Uterus (tissue), 4 donors: ENCODE results near the gene CCDC170. TPM values are rescaled to one million over a fixed set of nuclear protein-coding genes. Genes with fewer than 3 reads are reported as not detected.
"Not testable (repeated sequence)": the region's sequence is repeated elsewhere in the genome, so short reads cannot be mapped to it uniquely, and the experiment has no call there.

ENCODE experiments used
- DNase-seq, 2 donors: peaks; one replicate each; pipeline ENCODE4 v3.0.0-alpha.2; 2019 to 2020
- H3K27ac ChIP-seq, 2 donors: fragments of 200-600 bp; sonication (generic); 1 replicate in 1 of 2; 2 replicates in 1 of 2; pipeline ENCODE4 v1.5.1; 2016 to 2018
- H3K27me3 ChIP-seq, 2 donors: fragments of 200-600 bp; sonication (generic); one replicate each; pipeline ENCODE4 v1.5.1; 2018 to 2019; ENCODE audit warnings: control low read depth in 1 of 2
- H3K36me3 ChIP-seq, 2 donors: fragments of 200-600 bp; sonication (generic); one replicate each; pipeline ENCODE4 v1.5.1; 2019; ENCODE audit warnings: control low read depth in 1 of 2
- H3K4me1 ChIP-seq, 2 donors: fragments of 200-600 bp; sonication (generic); one replicate each; pipeline ENCODE4 v1.5.1; 2018 to 2019; ENCODE audit warnings: control low read depth in 1 of 2
- H3K4me3 ChIP-seq, 2 donors: fragments of 200-600 bp; sonication (generic); 1 replicate in 1 of 2; 2 replicates in 1 of 2; pipeline ENCODE4 v1.5.1; 2018 to 2019; ENCODE audit warnings: mild to moderate bottlenecking in 1 of 2
- H3K9me3 ChIP-seq, 2 donors: fragments of 200-600 bp; sonication (generic); one replicate each; pipeline ENCODE4 v1.5.1; 2019; ENCODE audit warnings: control low read depth in 1 of 2
- CTCF ChIP-seq, 4 experiments: fragments of 200-600 bp in 2 of 4; fragments of 450-650 bp in 2 of 4; sonication (generic) in 2 of 4; IDR thresholded peaks; one replicate each; pipeline ENCODE4 v1.5.1; 2016 to 2019; ENCODE audit warnings: antibody characterized with exemption in 4 of 4, mild to moderate bottlenecking in 2 of 4, moderate library complexity in 1 of 4
- POLR2A ChIP-seq, 2 donors: fragments of 450-650 bp; IDR thresholded peaks; one replicate each; pipeline ENCODE4 v1.6.1; 2016; ENCODE audit warnings: antibody characterized with exemption in 2 of 2, mild to moderate bottlenecking in 1 of 2, moderate library complexity in 1 of 2
- intact Hi-C: fragments of 100-400 bp; cut with DNase I; formaldehyde crosslinking; loops from one replicate; pipeline ENCODE4 v1.15.1; 2023; ENCODE audit warnings: low total_unique reads
- total RNA-seq, 4 donors: library from RNA; depleted of rRNA in 3 of 4; stranded (reverse); fragments of >200 nt in 3 of 4; gene quantifications; one replicate each; pipeline versions ENCODE4 v1.1.0 to v1.2.4, GENCODE V29; 2014 to 2023
- donor health status: DM: yes; HTN: yes; CAD: no.

The CCDC170 gene
- 10 to 100 TPM in 1 of 4 donors, 1 to 10 TPM in 2, under 1 TPM in 1; 0.29 to 14.2 (median 4.1) TPM for total RNA-seq

GRCh38 chr6:151493804-151494234 lies at the start of gene CCDC170:
TSS of gene CCDC170 (plus strand) at chr6:151494017. CDS start at chr6:151494129, 112 bp downstream.
- H3K4me3 ChIP-seq, result peak within 1 kb of the TSS; percentile 69 to 72
- TF ChIP-seq POLR2A (IDR thresholded peaks at IDR 0.05) (peak in 1 of 2 donors; percentile 36), CTCF (IDR thresholded peaks at IDR 0.05) (no peak)
- no peaks in the 10 kb centered on the region for H3K4me1 ChIP-seq
- no peaks in the 10 kb centered on the region for H3K36me3 ChIP-seq
- H3K9me3 ChIP-seq, result no peaks in the 10 kb centered on the region
- peak within 1 kb of the TSS; percentile 69 to 81 for H3K27ac ChIP-seq
- intact Hi-C loops, result no loop called here
- DNase-seq, result peak in 1 of 2 donors; percentile 50
- H3K27me3 ChIP-seq, result no peaks in the 10 kb centered on the region

GRCh38 chr6:151445482-151445881 lies 48.3 kb upstream of the CCDC170 start:
- TF ChIP-seq POLR2A (IDR thresholded peaks at IDR 0.05) (no peak), CTCF (IDR thresholded peaks at IDR 0.05) (no peak)
- intact Hi-C loops, result no loop called here
- H3K4me3 ChIP-seq, result no peak overlapping the region
- H3K27me3 ChIP-seq, result no peaks in the 10 kb centered on the region
- H3K4me1 ChIP-seq, result peaks cover 6 to 9% of the 10 kb centered on the region in 2 donors
- DNase-seq, result no peak
- peak overlapping the region; percentile 71 to 87 for H3K27ac ChIP-seq
- no peaks in the 10 kb centered on the region for H3K36me3 ChIP-seq
- no peaks in the 10 kb centered on the region for H3K9me3 ChIP-seq

- TF ChIP-seq CTCF (IDR thresholded peaks at IDR 0.05) (no peak), POLR2A (IDR thresholded peaks at IDR 0.05) (no peak)
- H3K27ac ChIP-seq, result peak overlapping the region; percentile 71 to 87
- peaks cover 6 to 9% of the 10 kb centered on the region in 2 donors for H3K4me1 ChIP-seq
- intact Hi-C loops, result no loop called here
- DNase-seq, result no peak
- no peaks in the 10 kb centered on the region for H3K36me3 ChIP-seq
- no peaks in the 10 kb centered on the region for H3K27me3 ChIP-seq
- no peak overlapping the region for H3K4me3 ChIP-seq
- no peaks in the 10 kb centered on the region for H3K9me3 ChIP-seq
Measured at GRCh38 chr6:151447237-151447636, 46.6 kb upstream of the CCDC170 start.

GRCh38 chr6:151448623-151449022 lies 45.2 kb upstream of the CCDC170 start:
- DNase-seq, result no peak
- intact Hi-C loops, result no loop called here
- TF ChIP-seq CTCF (IDR thresholded peaks at IDR 0.05) (no peak), POLR2A (IDR thresholded peaks at IDR 0.05) (no peak)
- no peak overlapping the region for H3K4me3 ChIP-seq
- no peaks in the 10 kb centered on the region for H3K36me3 ChIP-seq
- H3K27ac ChIP-seq, result no peak overlapping the region
- H3K27me3 ChIP-seq, result no peaks in the 10 kb centered on the region
- no peaks in the 10 kb centered on the region for H3K9me3 ChIP-seq
- H3K4me1 ChIP-seq, result peaks cover 6 to 9% of the 10 kb centered on the region in 2 donors

GRCh38 chr6:151450928-151451327 lies 42.9 kb upstream of the CCDC170 start:
- DNase-seq, H3K4me1 ChIP-seq, H3K27me3 ChIP-seq, H3K36me3 ChIP-seq, H3K9me3 ChIP-seq, H3K4me3 ChIP-seq: not testable (repeated sequence)
- peak overlapping the region in 1 of 2 donors; percentile 98 for H3K27ac ChIP-seq
- intact Hi-C loops, result loop anchor here (10.0 kb wide), 1 partner anchor 56 kb away; the partner anchor contains the start of gene ZBTB2
